ENCODE results near the gene CACNA1A. TPM values are rescaled to one million over a fixed set of nuclear protein-coding genes. Genes with fewer than 3 reads are reported as not detected.
"Not testable (repeated sequence)": the region's sequence is repeated elsewhere in the genome, so short reads cannot be mapped to it uniquely, and the experiment has no call there.

Gene CACNA1A
- total RNA-seq, 1 donor from 2014 or later, result 43.0 TPM

- Mint-ChIP-seq H3K4me1 (ENCODE audit: low read depth) (no peaks in the 10 kb centered on the region), H3K36me3 (ENCODE audit: insufficient read depth) (no peaks in the 10 kb centered on the region), H3K27ac (no peak overlapping the region), H3K9me3 (ENCODE audit: low read depth) (no peaks in the 10 kb centered on the region), H3K4me3 (ENCODE audit: low read depth) (no peak overlapping the region), H3K27me3 (no peaks in the 10 kb centered on the region)
- TF ChIP-seq CTCF (IDR thresholded peaks at IDR 0.05; ENCODE audit: unreplicated experiment), result no peak
- DNase-seq (ENCODE audit: low spot score, unreplicated experiment), result no peak
Measured at GRCh38 chr19:13208672-13209483, 297.4 kb downstream of the CACNA1A start.

- Mint-ChIP-seq H3K27ac (no peak overlapping the region), H3K4me3 (ENCODE audit: low read depth) (no peak overlapping the region)
Measured at GRCh38 chr19:13207846-13208671, 298.2 kb downstream of the CACNA1A start.

GRCh38 chr19:13207237-13207845 is 298.9 kb downstream of the CACNA1A start:
- Mint-ChIP-seq H3K4me3 (ENCODE audit: low read depth) (no peak overlapping the region), H3K9me3 (ENCODE audit: low read depth) (no peaks in the 10 kb centered on the region), H3K27me3 (no peaks in the 10 kb centered on the region), H3K4me1 (ENCODE audit: low read depth) (no peaks in the 10 kb centered on the region), H3K27ac (no peak overlapping the region), H3K36me3 (ENCODE audit: insufficient read depth) (no peaks in the 10 kb centered on the region)
- no peak for DNase-seq (ENCODE audit: low spot score, unreplicated experiment)
- no peak for TF ChIP-seq CTCF (IDR thresholded peaks at IDR 0.05; ENCODE audit: unreplicated experiment)

More at GRCh38 chr19:13207846-13208671, 298.2 kb downstream of the CACNA1A start:
- Mint-ChIP-seq H3K4me1 (ENCODE audit: low read depth) (no peaks in the 10 kb centered on the region), H3K9me3 (ENCODE audit: low read depth) (no peaks in the 10 kb centered on the region), H3K27me3 (no peaks in the 10 kb centered on the region), H3K36me3 (ENCODE audit: insufficient read depth) (no peaks in the 10 kb centered on the region)
- no peak for TF ChIP-seq CTCF (IDR thresholded peaks at IDR 0.05; ENCODE audit: unreplicated experiment)
- no peak for DNase-seq (ENCODE audit: low spot score, unreplicated experiment)

GRCh38 chr19:13206587-13206986 is 299.7 kb downstream of the CACNA1A start:
- no peak for TF ChIP-seq CTCF (IDR thresholded peaks at IDR 0.05; ENCODE audit: unreplicated experiment)
- Mint-ChIP-seq H3K4me3 (ENCODE audit: low read depth) (no peak overlapping the region), H3K27ac (no peak overlapping the region), H3K9me3 (ENCODE audit: low read depth) (no peaks in the 10 kb centered on the region), H3K4me1 (ENCODE audit: low read depth) (no peaks in the 10 kb centered on the region), H3K27me3 (no peaks in the 10 kb centered on the region), H3K36me3 (ENCODE audit: insufficient read depth) (no peaks in the 10 kb centered on the region)
- no peak for DNase-seq (ENCODE audit: low spot score, unreplicated experiment)

- H3K4me1 Mint-ChIP-seq (ENCODE audit: low read depth); H3K27me3 Mint-ChIP-seq; H3K9me3 Mint-ChIP-seq (ENCODE audit: low read depth); DNase-seq (ENCODE audit: low spot score, unreplicated experiment); H3K36me3 Mint-ChIP-seq (ENCODE audit: insufficient read depth); H3K27ac Mint-ChIP-seq; H3K4me3 Mint-ChIP-seq (ENCODE audit: low read depth): not testable (repeated sequence)
Measured at GRCh38 chr19:13202112-13202511, 304.2 kb downstream of the CACNA1A start.

All from progenitor cell of endocrine pancreas (in vitro differentiated cells).